Tibial nerve (tissue), 4 donors: ENCODE results near the gene PHLPP1.

Source experiments
- EP300 ChIP-seq, 2 donors: sonication (generic); formaldehyde crosslinking; IDR thresholded peaks; one replicate each; pipeline ENCODE4 v1.6.1; 2017; ENCODE audit warnings: antibody characterized with exemption in 2 of 2, mild to moderate bottlenecking in 1 of 2
- POLR2A ChIP-seq, 2 donors: fragments of 450-650 bp; IDR thresholded peaks; one replicate each; pipeline ENCODE4 v1.6.1; 2017; ENCODE audit warnings: antibody characterized with exemption in 2 of 2, mild to moderate bottlenecking in 2 of 2, moderate library complexity in 2 of 2
- TF ChIP-seq, protein P1 (sequence below), 5 experiments: fragments of 200-600 bp in 3 of 5; fragments of 450-650 bp in 2 of 5; sonication (generic) in 3 of 5; IDR thresholded peaks; one replicate each; pipeline ENCODE4 v1.5.1; 2016 to 2019; ENCODE audit warnings: antibody characterized with exemption in 5 of 5, mild to moderate bottlenecking in 3 of 5, moderate library complexity in 2 of 5

DNA sequence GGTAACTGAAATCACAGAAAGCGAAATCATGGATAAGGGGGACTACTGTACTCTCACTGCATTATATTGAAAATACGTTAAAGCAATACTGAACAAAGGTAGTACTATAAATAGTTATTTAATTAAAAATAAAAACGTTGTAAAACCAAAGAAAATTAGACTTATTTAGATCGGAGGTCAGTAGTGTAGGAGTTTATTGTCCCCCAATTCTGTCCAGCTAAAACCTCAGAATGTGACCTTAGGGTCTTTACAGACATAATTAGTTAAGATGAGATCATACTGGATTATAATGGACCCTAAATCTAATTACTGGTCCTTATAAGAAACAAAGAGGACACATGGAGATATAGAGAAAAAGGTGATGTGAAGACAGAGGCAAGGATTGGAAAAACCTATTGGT, 95.3 kb downstream of the PHLPP1 start:
- TF ChIP-seq, protein P1, sequence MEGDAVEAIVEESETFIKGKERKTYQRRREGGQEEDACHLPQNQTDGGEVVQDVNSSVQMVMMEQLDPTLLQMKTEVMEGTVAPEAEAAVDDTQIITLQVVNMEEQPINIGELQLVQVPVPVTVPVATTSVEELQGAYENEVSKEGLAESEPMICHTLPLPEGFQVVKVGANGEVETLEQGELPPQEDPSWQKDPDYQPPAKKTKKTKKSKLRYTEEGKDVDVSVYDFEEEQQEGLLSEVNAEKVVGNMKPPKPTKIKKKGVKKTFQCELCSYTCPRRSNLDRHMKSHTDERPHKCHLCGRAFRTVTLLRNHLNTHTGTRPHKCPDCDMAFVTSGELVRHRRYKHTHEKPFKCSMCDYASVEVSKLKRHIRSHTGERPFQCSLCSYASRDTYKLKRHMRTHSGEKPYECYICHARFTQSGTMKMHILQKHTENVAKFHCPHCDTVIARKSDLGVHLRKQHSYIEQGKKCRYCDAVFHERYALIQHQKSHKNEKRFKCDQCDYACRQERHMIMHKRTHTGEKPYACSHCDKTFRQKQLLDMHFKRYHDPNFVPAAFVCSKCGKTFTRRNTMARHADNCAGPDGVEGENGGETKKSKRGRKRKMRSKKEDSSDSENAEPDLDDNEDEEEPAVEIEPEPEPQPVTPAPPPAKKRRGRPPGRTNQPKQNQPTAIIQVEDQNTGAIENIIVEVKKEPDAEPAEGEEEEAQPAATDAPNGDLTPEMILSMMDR (IDR thresholded peaks at IDR 0.05) = no peak
- TF ChIP-seq EP300 (IDR thresholded peaks at IDR 0.05) = no peak
- TF ChIP-seq POLR2A (IDR thresholded peaks at IDR 0.05) = no peak
